HK-2 (cell line): ENCODE results near the gene ATP2B3.
"Not testable (repeated sequence)": the region's sequence is repeated elsewhere in the genome, so short reads cannot be mapped to it uniquely, and the experiment has no call there.

Experiments
- DNase-seq: peaks from one replicate; pipeline ENCODE4 v3.0.0-alpha.2; 2018; ENCODE audit not compliant: unreplicated experiment

ATP2B3 gene

GRCh38 chrX:153593811-153594500, 76.5 kb downstream of the ATP2B3 start:
- DNase-seq, result no peak

- no peak for DNase-seq
Observed at GRCh38 chrX:153595387-153595786, 77.9 kb downstream of the ATP2B3 start.

- DNase-seq, result no peak
Observed at GRCh38 chrX:153595859-153596857, 78.7 kb downstream of the ATP2B3 start.

- no peak for DNase-seq
Observed at GRCh38 chrX:153596981-153597750, 79.7 kb downstream of the ATP2B3 start.

GRCh38 chrX:153598541-153599191, 81.2 kb downstream of the ATP2B3 start, which contains the start of gene CCNQ:
Gene CCNQ, minus strand, starts transcription at chrX:153599139. Its CDS starts 66 bp downstream, at chrX:153599073.
- DNase-seq, result peak; percentile 40

- peak; percentile 85 for DNase-seq
Observed at GRCh38 chrX:153599192-153600031, 82.0 kb downstream of the ATP2B3 start.

GRCh38 chrX:153600032-153600373, 82.6 kb downstream of the ATP2B3 start:
- peak; percentile 12 for DNase-seq

- no peak for DNase-seq
Observed at GRCh38 chrX:153600921-153601320, 83.5 kb downstream of the ATP2B3 start.

- no peak for DNase-seq
Observed at GRCh38 chrX:153601511-153602110, 84.2 kb downstream of the ATP2B3 start.

- no peak for DNase-seq
Observed at GRCh38 chrX:153602601-153603000, 85.2 kb downstream of the ATP2B3 start.

- DNase-seq, result no peak
Observed at GRCh38 chrX:153603131-153603656, 85.8 kb downstream of the ATP2B3 start.

GRCh38 chrX:153604666-153605380, 87.4 kb downstream of the ATP2B3 start:
- not testable (repeated sequence) for DNase-seq

GRCh38 chrX:153606503-153606902, 89.1 kb downstream of the ATP2B3 start:
- DNase-seq, result no peak

GRCh38 chrX:153608376-153608775, 90.9 kb downstream of the ATP2B3 start:
- DNase-seq, result no peak

GRCh38 chrX:153608806-153609205, 91.4 kb downstream of the ATP2B3 start:
- no peak for DNase-seq

- DNase-seq, result peak; percentile 77
Observed at GRCh38 chrX:153609917-153610835, 92.7 kb downstream of the ATP2B3 start.

- no peak for DNase-seq
Observed at GRCh38 chrX:153610836-153611213, 93.4 kb downstream of the ATP2B3 start.
